Measurements from ENCODE around the gene CLTC.

Gene CLTC

DNA sequence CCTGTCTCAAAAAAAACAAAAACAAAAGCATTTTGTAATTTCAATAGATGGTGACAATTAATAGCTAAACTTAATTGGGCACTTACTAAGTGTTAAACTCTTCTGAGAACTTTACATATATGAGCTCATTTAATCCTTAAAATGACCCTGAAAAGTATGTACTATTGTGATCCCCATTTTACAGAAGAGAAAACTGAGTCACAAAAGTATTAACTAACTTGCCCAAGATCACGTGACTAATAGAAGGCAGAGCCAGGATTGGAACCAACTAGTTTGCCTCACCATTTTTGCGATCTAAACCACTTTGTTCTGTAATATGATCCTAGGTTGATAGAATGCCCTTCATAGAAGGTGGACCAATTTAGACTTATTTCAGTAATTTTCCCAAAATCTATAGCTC is 114.0 kb downstream of the CLTC start:
- no peak for DNase-seq

DNA sequence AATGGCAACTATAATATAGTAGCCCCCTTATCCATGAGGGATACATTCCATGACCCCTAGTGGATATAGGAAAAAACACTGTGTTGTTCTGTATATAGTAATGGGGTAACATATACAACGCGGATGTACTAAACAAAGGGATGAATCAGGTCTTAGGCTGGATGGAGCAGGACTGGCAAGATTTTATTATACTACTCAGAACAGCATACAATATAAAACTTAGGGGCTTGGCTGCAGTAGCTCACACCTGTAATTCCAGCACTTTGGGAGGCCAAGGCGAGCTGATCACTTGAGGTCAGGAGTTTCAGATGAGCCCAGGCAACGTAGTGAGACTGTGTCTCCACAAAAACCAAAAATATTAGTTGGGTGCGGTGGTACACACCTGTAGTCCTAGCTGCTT is 114.5 kb downstream of the CLTC start:
- DNase-seq: no peak

DNA sequence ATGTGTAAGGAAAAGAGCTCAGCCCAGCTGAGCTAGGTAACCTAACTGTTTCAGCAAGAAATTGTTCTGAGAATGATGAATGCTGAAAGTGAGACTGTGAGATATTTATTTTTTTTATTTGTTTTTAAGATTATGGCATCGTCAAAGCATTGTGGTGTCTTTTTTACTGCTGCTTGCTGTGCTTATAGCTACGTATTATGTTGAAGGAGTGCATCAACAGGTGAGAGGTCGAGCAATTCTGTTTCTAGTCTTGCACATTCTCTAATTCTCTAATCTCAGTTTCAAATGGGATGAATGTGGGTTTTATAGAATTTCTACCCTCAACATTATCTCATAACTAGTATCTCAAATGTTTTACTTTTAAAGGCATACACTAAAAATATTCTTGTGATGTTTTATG is 117.6 kb downstream of the CLTC start:
- no peak for DNase-seq

DNA sequence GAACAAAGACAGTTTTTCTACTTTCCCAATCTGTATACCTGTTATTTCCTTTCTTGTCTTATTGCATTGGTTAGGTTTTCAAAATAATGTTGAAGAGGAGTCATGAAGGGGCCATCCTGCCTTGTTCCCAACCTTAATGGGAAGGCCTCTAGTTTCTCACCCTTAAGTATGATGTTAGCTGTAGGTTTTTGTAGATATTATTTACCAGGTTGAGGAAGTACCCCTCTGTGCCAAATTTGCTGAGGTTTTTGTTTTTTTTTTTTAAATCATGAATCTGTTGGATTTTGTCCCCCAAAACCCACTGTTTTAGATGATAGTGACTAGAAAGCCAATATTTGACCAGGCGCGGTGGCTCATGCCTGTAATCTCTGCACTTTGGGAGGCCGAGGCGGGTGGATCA is 124.1 kb downstream of the CLTC start:
- DNase-seq: no peak

DNA sequence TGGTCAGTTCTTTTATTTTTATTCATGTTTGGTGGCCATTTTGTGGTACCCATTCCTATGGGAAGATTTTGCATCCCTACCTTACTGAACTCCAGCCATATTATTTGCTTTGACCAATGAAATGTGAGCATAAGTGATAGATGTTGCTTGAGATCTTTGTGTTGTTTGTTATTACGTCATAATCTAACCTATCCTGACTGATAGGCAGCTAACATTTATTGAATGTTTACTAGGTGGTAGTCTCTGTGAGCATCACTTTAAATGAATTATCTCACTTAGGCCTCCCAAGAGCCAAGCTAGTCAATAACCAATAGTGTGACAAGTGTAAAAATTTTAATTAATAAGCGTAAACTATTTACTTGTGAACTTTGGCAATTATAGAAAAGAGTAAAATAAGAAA is 125.3 kb downstream of the CLTC start:
- no peak for DNase-seq
